NCI-H187 treated with DMSO at 0.1 percent for 48 hours (cell line): ENCODE data around the gene C5orf58.

ENCODE experiments used
- DNase-seq: peaks from one replicate; lab custom pipeline; 2025; lab: John Stamatoyannopoulos, UW

Gene C5orf58

DNA sequence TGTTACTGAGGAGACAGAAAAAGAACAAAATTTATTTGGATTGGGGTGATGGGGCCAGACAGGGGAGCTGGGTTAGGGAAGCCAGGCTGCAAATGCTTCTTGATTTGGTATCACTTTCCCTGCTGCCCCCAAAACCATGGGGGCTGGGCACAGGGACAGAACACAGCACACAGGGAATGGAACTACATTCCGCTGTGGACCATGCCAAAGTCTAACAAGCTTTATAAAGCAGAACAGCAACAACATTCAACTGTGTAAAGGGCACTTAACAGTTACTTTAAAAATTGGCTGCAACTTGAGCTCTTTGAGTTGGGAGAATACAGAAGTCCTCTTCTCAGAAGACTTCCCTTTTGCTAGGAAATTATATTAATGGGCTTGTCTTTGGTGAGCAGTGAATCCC lies 23.8 kb downstream of the C5orf58 start:
- no peak for DNase-seq

DNA sequence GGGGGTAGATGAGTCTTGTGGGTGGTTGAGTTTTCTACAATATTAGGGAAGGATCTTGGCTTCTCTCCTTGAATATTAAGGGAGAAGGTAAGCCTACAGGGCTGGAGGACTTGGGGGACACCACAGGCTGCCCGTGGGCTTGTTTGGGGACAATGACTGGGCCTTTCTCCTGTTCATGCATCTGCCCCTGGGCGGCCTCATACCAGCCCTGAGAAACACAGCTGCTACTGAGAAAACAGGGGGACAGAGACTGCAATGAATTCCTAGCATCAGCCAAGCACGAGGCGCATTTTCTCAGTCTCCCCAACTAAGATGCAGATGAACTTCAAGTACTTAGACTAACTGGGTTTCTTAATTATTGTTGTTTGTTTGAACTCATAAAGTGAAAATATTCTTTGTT lies 24.6 kb downstream of the C5orf58 start:
- DNase-seq, result no peak

DNA sequence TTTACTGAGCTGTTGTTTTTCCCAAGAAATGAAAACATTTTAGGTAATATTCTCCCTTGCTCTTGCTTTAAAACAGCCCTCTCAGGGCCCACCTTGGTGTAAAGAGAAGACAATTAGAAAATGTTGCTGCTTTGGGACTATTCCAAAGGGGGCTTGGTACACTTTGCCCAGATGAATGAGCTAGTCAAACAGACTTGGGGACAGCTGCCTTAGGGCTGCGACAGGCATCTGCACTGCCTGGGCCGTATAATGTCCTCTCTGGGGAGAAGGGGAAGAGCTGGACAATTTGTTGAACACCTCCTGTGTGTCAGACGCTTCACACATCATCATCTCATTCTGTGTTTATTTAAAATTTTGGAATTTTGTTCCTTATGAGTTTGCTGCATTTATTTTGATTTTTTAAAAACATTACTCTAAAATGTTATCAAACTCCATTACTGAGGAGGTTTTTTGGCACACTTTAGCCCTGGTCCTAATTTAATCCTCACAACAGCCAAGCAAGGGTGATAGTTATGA lies 28.8 kb downstream of the C5orf58 start:
- no peak for DNase-seq

DNA sequence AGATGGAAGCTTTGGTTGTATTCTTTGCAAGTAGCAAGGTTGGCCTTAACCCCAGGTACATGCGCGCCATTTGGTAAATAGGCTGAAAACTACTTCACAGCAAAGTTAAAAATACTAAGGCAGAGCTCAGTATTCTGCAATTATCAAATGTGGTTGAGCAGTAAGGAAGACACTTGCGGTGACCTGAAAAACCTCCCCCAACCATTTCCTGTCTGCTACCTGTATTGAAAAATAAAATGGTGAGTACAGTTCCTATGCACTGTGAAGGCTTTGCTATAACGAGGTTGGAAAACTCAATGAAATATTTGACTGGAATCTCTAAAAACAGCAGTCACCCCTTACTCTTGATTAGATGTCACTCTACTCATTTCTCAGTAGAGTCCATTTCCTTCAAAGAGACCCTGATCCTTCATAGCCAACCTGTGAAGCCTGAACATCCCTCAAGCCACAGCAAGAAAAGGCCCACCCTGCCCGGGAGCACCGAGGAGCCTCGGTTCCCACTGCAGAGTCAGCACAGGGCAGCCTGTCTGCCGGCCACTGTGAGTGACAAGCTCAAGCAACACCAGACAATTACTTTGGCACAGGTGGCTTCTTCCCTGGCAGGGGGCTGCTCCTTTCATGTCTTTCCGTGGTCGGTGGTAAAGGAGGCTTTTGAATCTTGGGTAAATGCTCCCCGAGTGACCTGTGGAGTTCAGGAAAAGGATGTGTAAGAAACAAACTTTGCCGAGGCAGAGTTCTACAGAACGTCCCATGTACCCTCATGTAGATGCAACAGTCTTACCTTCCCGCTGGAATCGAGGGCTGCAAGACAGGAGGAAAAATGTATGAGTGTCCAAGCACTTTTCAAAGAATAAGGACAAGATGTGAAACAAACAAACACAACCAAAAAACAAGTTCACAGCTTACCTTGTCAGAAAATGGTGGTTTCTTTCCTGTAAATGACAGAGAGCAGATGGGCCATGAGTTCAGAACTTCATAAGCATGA lies 29.6 kb downstream of the C5orf58 start:
- no peak for DNase-seq

DNA sequence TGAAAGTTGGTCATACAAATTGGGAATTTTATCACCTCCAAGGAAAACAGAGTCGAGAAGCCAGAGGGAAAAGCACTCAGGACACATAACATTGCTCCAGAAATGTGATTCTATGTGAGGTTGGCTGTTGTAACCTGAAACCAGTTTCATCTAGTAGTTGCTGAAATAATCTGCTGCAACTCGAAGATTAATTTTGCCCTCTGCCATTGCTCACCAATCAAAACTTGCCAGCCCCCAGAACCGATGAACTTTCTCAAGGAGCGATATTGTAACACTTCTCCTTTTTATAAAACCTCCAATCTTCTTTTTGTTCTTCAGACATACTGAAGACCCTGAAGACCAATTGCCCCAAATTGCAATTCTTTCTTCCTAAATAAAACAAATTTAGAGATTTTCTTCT lies 31.1 kb downstream of the C5orf58 start:
- no peak for DNase-seq

DNA sequence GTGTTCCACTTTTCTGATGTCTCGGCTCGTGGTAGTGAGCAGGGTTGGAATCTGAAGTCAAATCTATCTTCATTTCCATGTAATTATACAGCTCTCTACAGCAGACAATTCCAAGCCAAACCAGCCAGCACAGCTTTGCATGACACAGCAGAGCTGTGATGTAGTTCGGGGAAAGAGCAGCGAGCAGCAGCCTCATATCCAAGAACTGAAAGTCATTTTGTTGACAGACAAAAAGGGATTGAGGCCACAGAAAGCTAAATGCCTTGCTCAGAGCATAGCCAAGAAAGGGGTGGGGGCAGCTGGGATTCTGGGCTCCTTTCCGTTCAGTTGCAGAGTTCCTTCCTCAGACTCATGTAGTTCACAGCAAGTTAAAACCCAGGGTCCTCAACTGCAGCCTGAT lies 32.7 kb downstream of the C5orf58 start:
- no peak for DNase-seq

DNA sequence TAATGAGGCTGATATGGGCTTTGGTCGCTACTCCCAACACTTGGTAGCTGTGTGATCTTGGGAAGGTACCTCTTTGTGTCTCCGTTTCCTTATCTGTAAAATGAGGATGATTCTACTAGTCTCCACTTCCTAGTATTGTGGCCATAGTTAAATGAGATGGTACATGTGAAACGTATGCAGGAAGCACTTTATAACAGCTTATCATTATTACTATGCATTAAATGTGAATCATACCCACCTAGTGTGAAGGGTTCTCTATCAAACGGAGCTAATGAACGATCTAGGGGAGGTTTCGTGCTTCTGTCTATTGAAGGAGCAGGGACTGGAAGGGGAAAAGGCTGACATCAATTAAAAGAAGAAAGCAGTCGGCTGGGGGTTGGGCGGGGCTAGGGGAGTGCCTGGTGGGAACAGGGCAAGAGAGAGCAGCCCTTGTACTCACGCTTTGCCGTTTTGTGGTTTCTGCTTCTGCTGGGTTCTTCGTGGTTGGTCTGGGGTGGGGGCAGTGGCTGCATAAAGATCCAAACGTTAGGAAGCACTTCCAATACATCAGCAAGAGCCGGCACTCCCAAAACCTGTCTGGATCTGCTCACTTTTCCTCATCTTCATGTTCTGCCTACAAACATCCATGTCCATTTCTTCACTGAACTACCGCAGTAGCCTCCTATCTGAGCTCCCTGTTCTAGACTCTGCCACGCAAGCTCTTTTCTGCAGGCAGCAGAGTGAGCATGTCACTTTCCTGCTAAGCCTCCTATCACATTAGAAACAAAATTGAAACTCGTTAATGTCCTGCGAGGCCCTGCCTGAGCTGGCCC lies 34.0 kb downstream of the C5orf58 start:
- no peak for DNase-seq

DNA sequence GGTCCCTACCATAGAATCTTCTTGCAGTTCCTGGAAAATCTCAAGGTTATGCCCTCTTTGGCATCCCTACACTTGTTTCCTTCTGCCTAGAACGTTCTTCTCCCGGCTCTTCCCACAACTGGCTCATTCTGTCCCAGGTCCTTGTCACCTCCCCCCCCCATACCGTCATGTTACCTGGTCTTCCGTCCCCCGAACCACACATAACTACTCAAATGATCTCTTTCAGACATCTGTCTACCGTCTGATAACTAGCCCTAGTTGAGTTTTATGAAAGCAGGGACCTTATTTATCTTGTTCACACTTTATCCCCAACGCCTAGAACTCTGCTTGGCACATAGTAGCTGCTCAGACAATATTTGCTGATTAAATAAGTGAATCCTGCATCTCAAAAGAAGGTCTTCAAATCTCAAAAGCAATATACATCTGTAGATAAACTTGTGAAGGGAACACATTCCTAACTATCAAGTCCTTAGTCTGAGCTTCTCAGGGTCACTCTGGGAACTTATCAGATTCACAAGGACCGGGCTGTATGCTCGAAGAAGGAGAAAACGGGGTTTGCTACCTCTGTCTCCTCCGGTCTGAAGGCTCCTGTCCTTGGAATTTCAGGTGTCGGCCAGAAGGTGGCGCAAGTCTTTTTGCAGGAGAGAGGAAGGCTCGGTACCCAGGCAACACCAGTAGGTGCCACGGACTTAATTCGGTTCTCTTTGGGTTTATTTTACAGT lies 34.8 kb downstream of the C5orf58 start:
- DNase-seq, result no peak

DNA sequence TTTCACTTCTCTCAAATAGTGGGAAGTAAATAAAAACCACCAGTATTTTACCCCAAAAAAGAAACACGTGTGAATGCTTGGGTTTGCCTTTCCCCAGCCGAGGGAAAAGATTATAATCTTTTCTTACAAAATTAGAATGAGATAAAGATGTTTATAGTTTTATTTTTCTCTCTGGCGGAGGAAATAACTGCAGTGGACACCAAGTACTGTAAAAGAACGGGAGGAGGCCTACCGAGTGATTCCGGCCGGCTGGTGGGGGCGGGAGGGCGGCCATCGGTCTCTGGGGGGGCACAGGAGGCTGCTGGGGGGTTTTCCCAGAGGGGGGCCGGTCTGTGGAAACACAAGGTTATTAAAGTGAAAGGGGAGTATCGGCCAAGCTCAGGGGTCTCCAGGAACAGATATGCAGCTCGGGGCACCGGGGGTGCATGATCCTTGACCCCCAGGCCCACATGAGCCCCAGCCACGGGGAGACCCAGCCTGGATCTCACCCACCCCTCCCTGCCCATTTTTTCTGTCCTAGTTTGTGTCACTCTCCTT lies 35.4 kb downstream of the C5orf58 start:
- DNase-seq, result no peak

DNA sequence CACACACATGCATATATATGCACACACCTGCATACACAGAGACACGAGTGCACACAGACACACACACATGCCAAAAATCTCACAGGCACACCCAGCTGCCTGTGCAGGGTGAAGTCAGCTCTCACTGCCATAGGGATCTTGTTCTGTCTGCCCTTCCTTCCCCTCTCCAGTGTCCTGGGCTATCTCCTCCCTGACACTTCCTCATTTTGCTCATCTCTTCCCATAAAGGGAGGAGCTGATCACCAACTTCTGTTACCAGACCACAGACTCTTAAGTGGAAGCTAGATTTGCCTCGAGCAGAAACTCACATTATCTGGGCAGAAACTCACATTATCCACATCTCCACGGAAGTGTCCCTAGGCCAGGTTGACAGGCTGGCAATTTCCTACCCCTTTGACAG lies 36.1 kb downstream of the C5orf58 start:
- no peak for DNase-seq

DNA sequence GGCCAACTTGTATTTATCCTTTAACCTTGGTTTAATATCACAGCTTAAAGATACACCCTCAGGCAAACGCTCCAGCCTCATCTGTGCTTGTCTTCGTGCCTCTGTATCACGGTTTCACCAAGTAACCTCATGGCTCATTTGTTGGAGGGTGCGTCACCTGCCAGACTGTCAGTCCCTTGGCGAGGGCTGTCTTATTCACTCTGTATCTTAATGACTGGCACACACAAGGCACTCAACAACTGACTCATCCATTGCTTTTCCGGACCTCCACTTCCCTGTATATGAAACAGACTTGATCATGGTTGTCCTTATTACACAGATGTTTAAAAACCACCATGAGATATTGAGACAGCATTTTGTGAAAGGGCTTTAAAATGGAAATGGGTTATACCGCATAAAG lies 36.8 kb downstream of the C5orf58 start:
- DNase-seq, result no peak

DNA sequence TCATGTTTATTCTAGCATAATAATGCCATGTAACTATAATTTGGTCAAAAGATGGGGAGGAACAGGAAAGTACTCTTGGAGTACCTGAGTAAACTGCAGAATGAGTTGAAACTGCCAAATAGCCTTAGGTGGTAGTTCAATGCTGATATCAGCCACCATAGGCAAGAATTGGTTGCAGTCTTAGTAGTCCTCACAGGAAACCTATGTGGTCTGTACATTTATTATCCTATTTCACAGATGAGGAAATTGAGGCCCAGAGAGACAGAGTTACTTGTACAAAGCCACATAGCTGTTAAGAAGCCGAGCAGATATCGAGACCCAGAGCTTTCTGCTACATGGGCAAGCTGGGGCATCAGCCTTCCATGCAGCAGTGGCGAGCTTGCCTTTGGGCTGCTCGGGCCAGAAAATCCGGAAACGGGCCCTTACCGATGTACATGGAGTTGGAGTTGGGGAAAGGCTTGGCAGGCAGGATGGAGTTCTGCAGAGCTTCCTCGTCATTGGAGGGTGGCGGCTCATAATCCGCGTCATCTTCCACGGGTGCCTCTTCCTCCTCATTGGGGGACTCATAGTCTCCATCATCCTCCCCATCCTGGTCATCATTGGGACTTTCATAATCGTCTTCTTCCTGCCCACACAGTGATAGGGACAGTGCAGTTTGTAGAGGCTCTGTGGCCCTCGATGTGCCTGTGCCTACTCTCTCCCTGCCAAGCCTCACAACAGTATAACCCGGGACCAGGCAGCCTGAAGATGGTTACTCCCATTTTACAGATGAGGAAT lies 37.7 kb downstream of the C5orf58 start:
- no peak for DNase-seq

DNA sequence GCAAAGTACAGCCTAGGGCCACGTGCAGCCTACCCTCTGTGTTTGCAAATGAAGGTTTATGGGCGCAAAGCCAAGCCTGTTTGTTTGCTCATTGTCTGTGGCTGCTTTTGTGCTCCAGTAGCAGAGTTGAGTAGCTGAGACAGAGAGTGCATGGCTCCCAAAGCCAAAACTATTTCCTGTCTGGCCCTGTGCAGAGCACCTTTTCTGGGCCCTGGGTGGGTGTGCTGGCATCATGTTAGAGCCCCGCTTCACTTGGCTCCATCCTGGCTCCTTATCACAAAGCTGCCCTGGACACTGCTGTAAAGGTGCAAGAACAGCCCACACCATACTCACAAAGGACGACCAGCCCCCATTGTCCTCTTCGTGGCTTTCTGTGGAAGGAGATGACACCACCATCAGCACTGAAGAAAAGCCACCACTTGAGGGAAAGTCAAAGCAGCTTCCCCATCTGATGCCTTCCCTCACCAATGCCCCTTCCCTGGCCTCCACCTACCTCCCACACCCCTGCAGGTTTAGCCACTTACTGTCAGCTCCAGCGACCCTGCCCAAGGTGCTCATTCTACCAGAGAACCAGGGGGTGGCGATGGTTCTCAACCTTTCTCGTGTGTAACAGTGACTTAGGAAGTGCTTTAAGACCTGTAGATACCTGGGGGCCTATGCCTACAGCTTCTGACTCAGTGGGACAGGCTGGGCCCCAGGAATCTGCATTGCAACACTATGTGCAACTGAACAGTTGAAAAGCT lies 41.4 kb downstream of the C5orf58 start:
- no peak for DNase-seq

DNA sequence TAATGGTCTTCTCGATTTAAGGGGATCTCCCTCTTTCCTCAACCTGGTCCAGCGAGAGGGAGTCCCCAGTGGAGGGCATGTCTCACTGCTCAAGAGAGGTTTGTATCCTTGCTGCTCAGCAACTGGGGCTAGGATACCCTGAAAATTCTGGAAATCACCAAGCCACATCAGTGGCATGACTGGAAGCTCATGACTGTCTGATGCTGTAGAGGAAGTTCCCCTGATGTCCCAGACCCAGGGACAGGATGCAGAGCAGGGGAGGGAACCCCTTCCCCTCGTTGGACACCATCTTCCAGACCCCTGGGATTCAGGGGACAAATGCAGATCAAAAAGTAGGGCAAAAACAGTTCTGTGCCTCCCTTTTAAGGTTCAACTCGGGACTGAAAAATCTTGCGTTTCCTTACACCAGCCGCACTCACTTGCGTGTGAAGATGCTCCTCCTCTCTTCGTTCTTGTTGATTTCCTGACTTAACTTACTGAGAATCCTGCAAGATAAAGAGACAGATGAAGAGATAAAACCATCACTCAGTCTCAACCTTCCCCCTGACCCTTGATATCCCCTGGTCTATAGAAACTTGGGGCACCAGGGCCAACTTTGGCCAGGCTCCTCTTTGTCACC lies 42.7 kb downstream of the C5orf58 start:
- no peak for DNase-seq

DNA sequence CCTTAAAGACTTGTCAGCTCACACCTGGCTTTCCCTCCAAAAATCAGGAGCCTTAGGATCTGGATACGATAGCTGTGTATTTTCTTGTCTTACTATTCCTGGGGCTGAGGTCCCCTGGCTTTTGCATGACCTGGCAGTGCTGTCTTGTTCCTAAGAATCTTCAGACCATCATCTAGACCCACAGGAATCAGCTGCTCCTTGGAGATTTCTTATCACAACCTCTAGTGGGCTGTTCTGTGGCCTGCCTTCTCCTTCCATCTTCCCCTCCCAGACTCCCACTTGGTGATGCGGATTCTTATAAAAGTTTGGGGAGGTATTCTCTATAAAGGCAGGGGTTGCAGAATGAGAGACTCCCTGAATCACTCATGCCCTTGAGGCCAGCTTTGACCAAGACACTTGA lies 43.4 kb downstream of the C5orf58 start:
- DNase-seq, result no peak

DNA sequence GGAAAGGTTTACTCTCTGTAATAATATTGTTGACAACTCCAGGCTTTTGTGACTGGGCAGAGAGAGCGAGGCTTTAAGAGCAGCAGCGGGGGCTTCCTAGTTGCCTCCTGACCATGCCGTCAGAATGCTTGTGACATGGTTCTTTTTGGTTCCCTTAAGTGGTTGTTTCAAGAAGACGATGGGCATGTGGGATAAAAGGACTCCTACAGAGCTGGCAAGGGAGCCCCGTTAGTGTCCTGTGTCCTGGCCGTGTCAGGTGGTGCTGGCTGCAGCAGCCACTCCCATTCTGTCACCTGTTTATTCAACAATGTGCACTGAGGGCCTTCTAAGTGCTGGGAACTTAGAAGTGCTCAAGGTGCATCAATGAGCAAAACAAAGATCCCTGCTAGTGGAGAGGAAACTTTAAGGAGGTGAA lies 45.1 kb downstream of the C5orf58 start:
- no peak for DNase-seq

DNA sequence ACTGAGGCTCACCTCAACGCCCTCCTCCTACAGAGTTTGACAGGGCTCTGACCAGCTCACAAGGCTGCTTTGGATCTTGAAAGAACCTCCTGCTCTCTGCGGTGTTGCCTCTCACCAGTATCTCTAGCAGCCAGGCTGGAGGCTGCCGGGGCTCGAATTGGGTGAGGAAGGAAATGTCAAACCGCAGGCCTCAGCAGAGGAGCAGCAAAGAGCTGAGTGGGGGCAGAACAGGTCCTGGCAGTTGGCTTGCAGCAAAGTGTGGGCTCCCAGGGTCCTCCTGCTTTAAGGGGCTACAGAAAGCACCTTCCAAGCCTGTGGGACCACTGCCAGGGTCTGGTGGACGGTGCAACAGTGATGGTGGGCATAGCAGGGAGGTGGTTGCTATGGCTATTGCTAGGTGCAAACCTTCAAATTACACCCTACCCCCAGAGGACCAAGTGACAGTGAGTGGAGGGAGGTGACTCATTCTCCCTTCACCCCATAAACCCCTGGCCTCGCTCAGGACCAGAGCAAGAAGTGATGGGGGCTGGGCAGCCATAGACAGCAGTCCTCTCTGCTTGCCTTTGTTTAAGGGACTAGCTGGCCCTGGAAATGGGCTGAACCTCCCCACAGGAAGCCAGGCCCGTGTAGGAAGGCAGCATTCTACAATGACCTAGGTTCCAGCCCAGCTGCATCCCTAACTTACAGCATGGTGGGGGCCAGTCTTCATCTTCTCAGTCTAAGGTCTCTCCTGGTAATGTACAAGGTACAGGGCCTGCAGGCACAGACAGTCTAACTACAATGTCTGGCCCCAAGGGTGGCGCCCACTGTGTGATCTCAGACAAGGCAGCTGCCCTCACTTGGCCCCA lies 46.0 kb downstream of the C5orf58 start:
- no peak for DNase-seq

DNA sequence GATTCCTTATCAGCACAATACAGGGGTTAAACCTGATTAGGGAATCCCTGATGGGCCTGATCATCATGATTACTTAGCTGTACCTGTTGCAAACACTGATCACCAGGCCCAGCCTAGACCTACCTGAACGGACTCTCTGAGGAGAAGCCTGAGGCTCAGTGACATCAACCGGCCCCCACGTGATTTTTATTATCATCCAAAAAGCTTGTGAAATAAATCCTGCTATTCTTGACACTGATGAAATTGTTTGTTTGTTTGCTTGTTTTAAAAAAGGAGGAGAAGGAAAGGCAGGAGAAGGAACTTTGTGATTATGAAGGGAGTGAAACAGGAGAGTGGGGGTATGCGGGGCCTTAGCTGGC lies 46.7 kb downstream of the C5orf58 start:
- no peak for DNase-seq

DNA sequence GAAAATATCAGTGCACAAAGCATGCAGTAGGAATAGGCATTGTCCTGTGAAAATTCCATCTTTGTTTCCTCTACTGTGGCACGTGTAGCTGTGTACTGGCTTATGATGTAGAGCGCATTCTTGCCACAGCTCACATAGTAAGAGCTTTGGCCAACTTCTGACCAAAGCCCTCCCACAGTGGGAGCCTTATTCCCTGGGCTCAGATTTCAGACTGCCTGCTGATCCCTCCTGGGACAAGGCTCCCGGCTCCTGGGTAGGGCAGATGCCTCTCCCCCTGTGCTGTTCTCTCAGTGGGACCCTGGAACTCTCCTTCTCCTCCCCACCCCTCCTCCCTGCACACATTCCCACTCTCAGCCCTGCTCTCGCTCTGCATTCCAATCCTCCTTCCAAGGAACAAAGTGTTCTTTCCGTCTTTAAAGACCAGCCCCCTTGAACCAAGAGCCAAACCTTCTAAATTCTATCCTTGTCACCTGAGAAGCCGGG lies 47.3 kb downstream of the C5orf58 start:
- no peak for DNase-seq
